ENCODE results near the gene TPGS1. TPM values are rescaled to one million over a fixed set of nuclear protein-coding genes. Genes with fewer than 3 reads are reported as not detected.

The TPGS1 gene
- polyA plus RNA-seq, 3 donors = 10.6 to 19.5 (median 14.0) TPM

GRCh38 chr19:566844-567243 is 59.5 kb downstream of the TPGS1 start:
- no peak for DNase-seq

- DNase-seq = no peak
Observed at GRCh38 chr19:567296-567900, 60.1 kb downstream of the TPGS1 start.

Other genes starting within 250 kb of the TPGS1 start
- gene PLPP2, start 216.1 kb upstream of the TPGS1 start, polyA plus RNA-seq (ENCODE audit: insufficient read length in 3 of 3) = 1 to 10 TPM; 3.2 to 4.1 (median 3.7) TPM
- 10 to 100 TPM; 24.5 to 37.3 (median 32.4) TPM for gene MIER2, start 162.7 kb upstream of the TPGS1 start, polyA plus RNA-seq (ENCODE audit: insufficient read length in 3 of 3)
- gene C2CD4C, start 98.3 kb upstream of the TPGS1 start, polyA plus RNA-seq (ENCODE audit: insufficient read length in 3 of 3) = 1 to 10 TPM; 2.0 to 4.4 (median 4.0) TPM
- 10 to 100 TPM; 30.2 to 57.5 (median 36.2) TPM for gene SHC2, start 46.5 kb upstream of the TPGS1 start, polyA plus RNA-seq (ENCODE audit: insufficient read length in 3 of 3)
- gene MADCAM1, start 11.0 kb upstream of the TPGS1 start, polyA plus RNA-seq (ENCODE audit: insufficient read length in 3 of 3) = 1 to 10 TPM; 5.3 to 7.0 (median 5.7) TPM
- 10 to 100 TPM; 57.2 to 81.2 (median 68.3) TPM for gene CDC34, start 24.3 kb downstream of the TPGS1 start, polyA plus RNA-seq (ENCODE audit: insufficient read length in 3 of 3)
- under 1 TPM; 0.14 to 0.49 (median 0.36) TPM for gene GZMM, start 36.6 kb downstream of the TPGS1 start, polyA plus RNA-seq (ENCODE audit: insufficient read length in 3 of 3)
- 100 to 1,000 TPM; 474 to 595 (median 592) TPM for gene BSG, start 65.1 kb downstream of the TPGS1 start, polyA plus RNA-seq (ENCODE audit: insufficient read length in 3 of 3)
- gene HCN2, start 82.4 kb downstream of the TPGS1 start, polyA plus RNA-seq (ENCODE audit: insufficient read length in 3 of 3) = under 1 TPM; 0.27 to 0.48 (median 0.30) TPM
- 10 to 100 TPM; 64.7 to 78.3 (median 70.9) TPM for gene POLRMT, start 126.0 kb downstream of the TPGS1 start, polyA plus RNA-seq (ENCODE audit: insufficient read length in 3 of 3)
- 1 to 10 TPM in 1 of 3 donors, under 1 TPM in 2; 0.83 to 1.1 (median 0.91) TPM for gene FGF22, start 132.4 kb downstream of the TPGS1 start, polyA plus RNA-seq (ENCODE audit: insufficient read length in 3 of 3)
- 10 to 100 TPM; 33.8 to 35.9 (median 35.8) TPM for gene RNF126, start 155.7 kb downstream of the TPGS1 start, polyA plus RNA-seq (ENCODE audit: insufficient read length in 3 of 3)
- 10 to 100 TPM; 21.7 to 24.4 (median 23.3) TPM for gene FSTL3, start 168.9 kb downstream of the TPGS1 start, polyA plus RNA-seq (ENCODE audit: insufficient read length in 3 of 3)
- under 1 TPM in 2 of 3 donors, not detected in 1; 0.33 to 0.51 TPM for gene PRSS57, start 188.0 kb downstream of the TPGS1 start, polyA plus RNA-seq (ENCODE audit: insufficient read length in 3 of 3)
- gene PALM, start 201.4 kb downstream of the TPGS1 start, polyA plus RNA-seq (ENCODE audit: insufficient read length in 3 of 3) = 100 to 1,000 TPM in 2 of 3 donors, 10 to 100 TPM in 1; 89.8 to 119 (median 113) TPM
- gene MISP, start 243.6 kb downstream of the TPGS1 start, polyA plus RNA-seq (ENCODE audit: insufficient read length in 3 of 3) = 10 to 100 TPM in 1 of 3 donors, 1 to 10 TPM in 2; 7.1 to 11.2 (median 7.5) TPM